ENCODE data around the gene ORC2.
A peak's percentile ranks its signal among the peaks of the same experiment; 100 is the strongest.

The ORC2 gene

DNA sequence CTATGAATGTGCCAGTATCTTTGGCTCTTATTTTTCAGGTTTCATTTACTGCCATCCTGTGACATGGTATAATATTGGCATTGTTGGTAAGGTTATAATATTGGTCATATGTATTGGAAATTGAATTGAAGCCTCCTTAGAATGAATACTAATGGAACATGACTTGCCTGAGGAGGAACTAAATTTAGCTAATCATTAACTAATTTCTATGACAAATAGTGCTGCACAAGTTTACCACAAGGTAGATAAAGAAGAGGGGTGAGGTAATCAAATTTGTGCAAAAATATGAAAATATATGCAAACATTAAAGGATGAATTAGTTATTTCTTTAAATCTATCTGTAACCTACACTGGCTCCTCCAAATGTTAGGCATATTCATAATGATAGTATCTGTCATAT is 43.2 kb upstream of the ORC2 start:
- TF ChIP-seq, protein P1, sequence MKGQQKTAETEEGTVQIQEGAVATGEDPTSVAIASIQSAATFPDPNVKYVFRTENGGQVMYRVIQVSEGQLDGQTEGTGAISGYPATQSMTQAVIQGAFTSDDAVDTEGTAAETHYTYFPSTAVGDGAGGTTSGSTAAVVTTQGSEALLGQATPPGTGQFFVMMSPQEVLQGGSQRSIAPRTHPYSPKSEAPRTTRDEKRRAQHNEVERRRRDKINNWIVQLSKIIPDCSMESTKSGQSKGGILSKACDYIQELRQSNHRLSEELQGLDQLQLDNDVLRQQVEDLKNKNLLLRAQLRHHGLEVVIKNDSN (IDR thresholded peaks at IDR 0.05): no peak
- TF ChIP-seq FOXM1 (IDR thresholded peaks at IDR 0.05; ENCODE audit: borderline replicate concordance, low read depth) (no peak), CEBPB (IDR thresholded peaks at IDR 0.05) (no peak), TEAD4 (IDR thresholded peaks at IDR 0.05) (no peak), EP300 (IDR thresholded peaks at IDR 0.05; ENCODE audit: borderline replicate concordance) (no peak), NFIC (IDR thresholded peaks at IDR 0.05) (no peak), CREB1 (IDR thresholded peaks at IDR 0.05; ENCODE audit: low read depth) (no peak), RAD21 (IDR thresholded peaks at IDR 0.05; ENCODE audit: low read depth) (no peak), TCF12 (IDR thresholded peaks at IDR 0.05; ENCODE audit: low read depth) (no peak), ZBTB7A (IDR thresholded peaks at IDR 0.05; ENCODE audit: low read depth) (no peak), YY1 (IDR thresholded peaks at IDR 0.05; ENCODE audit: low read depth) (no peak), EGR1 (IDR thresholded peaks at IDR 0.05) (no peak), TAF1 (IDR thresholded peaks at IDR 0.05; ENCODE audit: low read depth) (no peak)
- TF ChIP-seq, protein P2, sequence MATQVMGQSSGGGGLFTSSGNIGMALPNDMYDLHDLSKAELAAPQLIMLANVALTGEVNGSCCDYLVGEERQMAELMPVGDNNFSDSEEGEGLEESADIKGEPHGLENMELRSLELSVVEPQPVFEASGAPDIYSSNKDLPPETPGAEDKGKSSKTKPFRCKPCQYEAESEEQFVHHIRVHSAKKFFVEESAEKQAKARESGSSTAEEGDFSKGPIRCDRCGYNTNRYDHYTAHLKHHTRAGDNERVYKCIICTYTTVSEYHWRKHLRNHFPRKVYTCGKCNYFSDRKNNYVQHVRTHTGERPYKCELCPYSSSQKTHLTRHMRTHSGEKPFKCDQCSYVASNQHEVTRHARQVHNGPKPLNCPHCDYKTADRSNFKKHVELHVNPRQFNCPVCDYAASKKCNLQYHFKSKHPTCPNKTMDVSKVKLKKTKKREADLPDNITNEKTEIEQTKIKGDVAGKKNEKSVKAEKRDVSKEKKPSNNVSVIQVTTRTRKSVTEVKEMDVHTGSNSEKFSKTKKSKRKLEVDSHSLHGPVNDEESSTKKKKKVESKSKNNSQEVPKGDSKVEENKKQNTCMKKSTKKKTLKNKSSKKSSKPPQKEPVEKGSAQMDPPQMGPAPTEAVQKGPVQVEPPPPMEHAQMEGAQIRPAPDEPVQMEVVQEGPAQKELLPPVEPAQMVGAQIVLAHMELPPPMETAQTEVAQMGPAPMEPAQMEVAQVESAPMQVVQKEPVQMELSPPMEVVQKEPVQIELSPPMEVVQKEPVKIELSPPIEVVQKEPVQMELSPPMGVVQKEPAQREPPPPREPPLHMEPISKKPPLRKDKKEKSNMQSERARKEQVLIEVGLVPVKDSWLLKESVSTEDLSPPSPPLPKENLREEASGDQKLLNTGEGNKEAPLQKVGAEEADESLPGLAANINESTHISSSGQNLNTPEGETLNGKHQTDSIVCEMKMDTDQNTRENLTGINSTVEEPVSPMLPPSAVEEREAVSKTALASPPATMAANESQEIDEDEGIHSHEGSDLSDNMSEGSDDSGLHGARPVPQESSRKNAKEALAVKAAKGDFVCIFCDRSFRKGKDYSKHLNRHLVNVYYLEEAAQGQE (IDR thresholded peaks at IDR 0.05; ENCODE audit: low read depth): no peak
- TF ChIP-seq, protein P3, sequence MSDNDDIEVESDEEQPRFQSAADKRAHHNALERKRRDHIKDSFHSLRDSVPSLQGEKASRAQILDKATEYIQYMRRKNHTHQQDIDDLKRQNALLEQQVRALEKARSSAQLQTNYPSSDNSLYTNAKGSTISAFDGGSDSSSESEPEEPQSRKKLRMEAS (IDR thresholded peaks at IDR 0.05): no peak

DNA sequence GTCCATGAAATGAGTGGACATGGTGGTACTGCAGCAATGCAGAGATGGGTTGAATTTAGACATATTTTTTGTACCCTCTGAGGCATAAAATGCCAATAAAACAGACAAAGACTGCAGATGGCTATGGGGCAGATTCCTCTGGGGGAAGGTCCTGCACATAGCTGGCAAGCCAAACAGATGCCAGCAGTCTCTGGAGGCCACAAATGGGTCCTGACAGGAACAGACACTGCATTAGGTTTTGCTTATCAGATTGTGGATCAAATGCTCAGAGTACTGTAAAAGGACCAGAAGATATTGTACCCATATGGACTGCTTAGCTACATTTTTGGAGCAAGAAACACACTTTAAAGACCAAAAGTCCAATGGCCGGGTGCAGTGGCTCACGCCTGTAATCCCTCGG is 40.9 kb upstream of the ORC2 start:
- no peak for TF ChIP-seq YY1 (IDR thresholded peaks at IDR 0.05; ENCODE audit: low read depth)
- no peak for TF ChIP-seq EGR1 (IDR thresholded peaks at IDR 0.05)
- no peak for TF ChIP-seq FOXM1 (IDR thresholded peaks at IDR 0.05; ENCODE audit: borderline replicate concordance, low read depth)
- TF ChIP-seq, protein P3 (IDR thresholded peaks at IDR 0.05): no peak
- TF ChIP-seq ZBTB7A (IDR thresholded peaks at IDR 0.05; ENCODE audit: low read depth): no peak
- TF ChIP-seq CREB1 (IDR thresholded peaks at IDR 0.05; ENCODE audit: low read depth): no peak
- TF ChIP-seq CEBPB (IDR thresholded peaks at IDR 0.05): no peak
- TF ChIP-seq EP300 (IDR thresholded peaks at IDR 0.05; ENCODE audit: borderline replicate concordance): no peak
- TF ChIP-seq, protein P1 (IDR thresholded peaks at IDR 0.05): no peak

DNA sequence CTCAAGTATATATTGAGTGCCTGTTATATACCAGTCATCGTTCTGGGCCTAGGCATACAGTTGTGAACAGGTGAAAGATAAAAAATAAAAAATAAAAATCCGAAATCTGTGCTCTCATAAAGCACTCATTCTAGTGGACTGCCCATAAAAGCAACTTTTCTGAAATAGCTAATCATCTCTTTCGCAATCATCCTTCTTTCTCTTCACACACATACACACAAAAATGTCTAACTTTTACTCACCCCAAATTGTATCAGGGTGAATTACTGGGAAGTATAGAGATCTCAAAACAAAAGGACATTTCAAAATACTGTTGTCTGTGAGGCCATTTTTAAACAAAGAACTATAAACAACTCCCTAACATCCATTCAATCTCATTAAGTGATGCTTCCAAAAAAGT is 29.6 kb upstream of the ORC2 start:
- TF ChIP-seq YY1 (IDR thresholded peaks at IDR 0.05; ENCODE audit: low read depth) (no peak), NFIC (IDR thresholded peaks at IDR 0.05) (no peak), CEBPB (IDR thresholded peaks at IDR 0.05) (peak; percentile 44; the same call in 1 of the 2 replicates)

DNA sequence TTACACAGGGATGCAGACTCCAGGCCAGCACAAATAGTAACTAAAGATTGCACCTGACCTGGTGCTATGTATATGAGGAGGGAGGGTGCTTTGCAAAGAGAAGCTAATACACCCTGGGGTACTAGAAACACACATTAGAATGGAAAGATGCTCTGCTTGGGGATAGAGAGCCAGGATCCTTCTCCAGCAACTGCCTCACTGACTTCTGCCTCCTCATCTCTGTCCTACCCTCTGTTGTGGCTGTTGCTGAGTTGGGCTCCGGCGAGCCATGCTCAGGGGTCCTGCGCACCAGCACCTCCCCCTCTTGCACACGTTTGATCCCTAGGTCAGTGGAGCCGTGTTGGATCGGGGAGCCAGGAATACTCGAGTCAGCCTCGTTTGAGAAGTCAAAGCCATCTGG is 23.7 kb upstream of the ORC2 start:
- TF ChIP-seq FOXM1 (IDR thresholded peaks at IDR 0.05; ENCODE audit: borderline replicate concordance, low read depth) (no peak), YY1 (IDR thresholded peaks at IDR 0.05; ENCODE audit: low read depth) (no peak), EP300 (IDR thresholded peaks at IDR 0.05; ENCODE audit: borderline replicate concordance) (no peak), TCF12 (IDR thresholded peaks at IDR 0.05; ENCODE audit: low read depth) (no peak), TAF1 (IDR thresholded peaks at IDR 0.05; ENCODE audit: low read depth) (no peak), ZBTB7A (IDR thresholded peaks at IDR 0.05; ENCODE audit: low read depth) (no peak), CEBPB (IDR thresholded peaks at IDR 0.05) (no peak), TEAD4 (IDR thresholded peaks at IDR 0.05) (no peak), CREB1 (IDR thresholded peaks at IDR 0.05; ENCODE audit: low read depth) (no peak), EGR1 (IDR thresholded peaks at IDR 0.05) (no peak), NFIC (IDR thresholded peaks at IDR 0.05) (no peak), RAD21 (IDR thresholded peaks at IDR 0.05; ENCODE audit: low read depth) (no peak)
- TF ChIP-seq, protein P1 (IDR thresholded peaks at IDR 0.05): no peak
- TF ChIP-seq, protein P3 (IDR thresholded peaks at IDR 0.05): no peak
- TF ChIP-seq, protein P2 (IDR thresholded peaks at IDR 0.05; ENCODE audit: low read depth): no peak

DNA sequence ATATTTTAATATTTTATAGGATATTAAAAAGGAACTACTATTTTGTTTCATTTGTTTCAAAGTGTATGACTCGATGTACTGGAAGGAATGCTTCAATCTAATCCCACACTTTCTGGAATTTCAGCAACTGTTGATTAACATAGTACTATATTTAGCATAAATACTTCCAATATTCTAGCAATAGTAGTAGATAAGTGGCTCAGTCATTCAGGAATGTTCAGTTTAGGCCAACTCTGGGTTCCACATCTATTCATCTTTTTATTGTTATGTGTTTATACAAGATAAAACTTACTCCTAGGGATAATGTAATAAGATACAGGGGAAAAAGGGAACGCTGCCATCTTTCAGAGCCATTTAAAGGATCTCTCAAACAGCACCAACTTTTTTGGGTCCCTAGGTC is 22.3 kb upstream of the ORC2 start:
- TF ChIP-seq TCF12 (IDR thresholded peaks at IDR 0.05; ENCODE audit: low read depth) (no peak), TAF1 (IDR thresholded peaks at IDR 0.05; ENCODE audit: low read depth) (no peak), CREB1 (IDR thresholded peaks at IDR 0.05; ENCODE audit: low read depth) (no peak), ZBTB7A (IDR thresholded peaks at IDR 0.05; ENCODE audit: low read depth) (no peak), YY1 (IDR thresholded peaks at IDR 0.05; ENCODE audit: low read depth) (no peak), FOXM1 (IDR thresholded peaks at IDR 0.05; ENCODE audit: borderline replicate concordance, low read depth) (no peak)
- TF ChIP-seq, protein P1 (IDR thresholded peaks at IDR 0.05): no peak
